GM12864 (cell line): ENCODE results near the gene PLSCR2.

Source experiments
- DNase-seq: peaks from one replicate; pipeline ENCODE4 v3.0.0-alpha.2; 2011; ENCODE audit warnings: low read depth
- H3K4me3 ChIP-seq: 2 replicates; pipeline ENCODE4 v1.5.1; 2011; ENCODE audit warnings: mild to moderate bottlenecking, low read depth, low read length, control low read depth
- CTCF ChIP-seq: IDR thresholded peaks from 2 replicates; pipeline ENCODE4 v1.5.1; 2011; ENCODE audit warnings: low read depth, mild to moderate bottlenecking, moderate library complexity, low read length, control low read depth, inconsistent platforms; ENCODE audit errors: missing control alignments

The PLSCR2 gene

GRCh38 chr3:146505516-146505915, 36.2 kb upstream of the PLSCR2 start:
- no peak for TF ChIP-seq CTCF
- DNase-seq = no peak
- no peak overlapping the region for H3K4me3 ChIP-seq

GRCh38 chr3:146504498-146505197, 35.3 kb upstream of the PLSCR2 start:
- no peak for TF ChIP-seq CTCF

GRCh38 chr3:146503461-146504202, 34.3 kb upstream of the PLSCR2 start:
- TF ChIP-seq CTCF = no peak
- DNase-seq = peak; percentile 81
- no peak overlapping the region; the same call in 1 of the 2 replicates for H3K4me3 ChIP-seq

More at GRCh38 chr3:146504498-146505197, 35.3 kb upstream of the PLSCR2 start:
- no peak for DNase-seq
- H3K4me3 ChIP-seq = no peak overlapping the region

- TF ChIP-seq CTCF = no peak
- no peak for DNase-seq
- H3K4me3 ChIP-seq = no peak overlapping the region
These were observed 33.6 kb upstream of the PLSCR2 start for GRCh38 chr3:146502887-146503460.

GRCh38 chr3:146501752-146502151, 32.4 kb upstream of the PLSCR2 start:
- DNase-seq = no peak
- H3K4me3 ChIP-seq = no peak overlapping the region
- no peak for TF ChIP-seq CTCF

- TF ChIP-seq CTCF = no peak
- DNase-seq = no peak
- H3K4me3 ChIP-seq = no peak overlapping the region
These were observed 30.3 kb upstream of the PLSCR2 start for GRCh38 chr3:146499701-146500100.
